IMR-90 (cell line): ENCODE data around the gene NSF. TPM values are rescaled to one million over a fixed set of nuclear protein-coding genes. Genes with fewer than 3 reads are reported as not detected.
A peak's percentile ranks its signal among the peaks of the same experiment; 100 is the strongest.
"Not testable (repeated sequence)": the region's sequence is repeated elsewhere in the genome, so short reads cannot be mapped to it uniquely, and the experiment has no call there.

Experiments used
- ATAC-seq: fragments of 200-7000 bp; cut with Tn5 transposase; 2 replicates; pipeline ENCODE4 v1.9.1; 2020; ENCODE audit warnings: low read depth, mild to moderate bottlenecking, moderate library complexity
- Bru-seq: library from RNA; stranded (reverse); fragments of 400-500 nt; gene quantifications from one replicate; lab custom pipeline; 2021; lab: Mats Ljungman, UMichigan
- BruChase-seq, 2 experiments: library from RNA; stranded (reverse); fragments of 400-500 nt; gene quantifications; one replicate each; lab custom pipeline; 2021; lab: Mats Ljungman, UMichigan
- BruUV-seq: library from RNA; stranded (reverse); fragments of 400-500 nt; replicated peaks from 2 replicates; lab custom pipeline; 2021; lab: Mats Ljungman, UMichigan
- CTCF ChIA-PET: fragments of 300-600 bp; formaldehyde crosslinking; extraction: SDS; loops from one replicate; lab custom pipeline; 2021; ENCODE audit warnings: antibody characterized with exemption; lab: Yijun Ruan, JAX
- POLR2A ChIA-PET: fragments of 300-600 bp; sonication (Branson Sonifier 250); formaldehyde crosslinking; loops from one replicate; lab custom pipeline; 2022; ENCODE audit warnings: antibody characterized with exemption; ENCODE audit not compliant: unreplicated experiment; lab: Charles Lee
- DNase-seq: peaks from one replicate; pipeline ENCODE4 v3.0.0; 2013
- H2AFZ ChIP-seq: replicated peaks from 2 replicates; pipeline ENCODE3; 2013; ENCODE audit warnings: low read length, mild to moderate bottlenecking; ENCODE audit not compliant: poor library complexity
- H2AK5ac ChIP-seq: 2 replicates; pipeline ENCODE4 v1.6.1; 2013; ENCODE audit warnings: low read depth, low read length, inconsistent platforms
- H2AK9ac ChIP-seq: replicated peaks from 2 replicates; pipeline ENCODE3; 2013; ENCODE audit warnings: mild to moderate bottlenecking, low read depth, low read length, moderate library complexity; ENCODE audit not compliant: poor library complexity
- H2BK120ac ChIP-seq: 2 replicates; pipeline ENCODE4 v1.6.1; 2013; ENCODE audit warnings: low read depth, low read length, inconsistent platforms
- H2BK15ac ChIP-seq: 3 replicates; pipeline ENCODE4 v1.6.1; 2013; ENCODE audit warnings: low read depth, low read length, inconsistent platforms
- H2BK20ac ChIP-seq: 2 replicates; pipeline ENCODE4 v1.6.1; 2013; ENCODE audit warnings: low read depth, mild to moderate bottlenecking, inconsistent platforms, low read length, moderate library complexity
- H2BK5ac ChIP-seq: 2 replicates; pipeline ENCODE4 v1.6.1; 2013; ENCODE audit warnings: mild to moderate bottlenecking, low read depth, low read length, inconsistent platforms; ENCODE audit not compliant: poor library complexity, severe bottlenecking
- H3K14ac ChIP-seq: replicated peaks from 2 replicates; pipeline ENCODE4 v1.6.1; 2013; ENCODE audit warnings: low read depth, low read length, inconsistent platforms
- H3K18ac ChIP-seq: 2 replicates; pipeline ENCODE4 v1.6.1; 2013; ENCODE audit warnings: low read depth, low read length, control low read depth
- H3K23ac ChIP-seq: 2 replicates; pipeline ENCODE4 v1.6.1; 2013; ENCODE audit warnings: low read depth, low read length, inconsistent platforms
- H3K27ac ChIP-seq: 2 replicates; pipeline ENCODE4 v1.5.1; 2013; ENCODE audit warnings: mild to moderate bottlenecking, control low read depth, low read length; ENCODE audit not compliant: insufficient read depth
- H3K27me3 ChIP-seq: 2 replicates; pipeline ENCODE4 v1.6.1; 2013; ENCODE audit warnings: low read length; ENCODE audit not compliant: control insufficient read depth, insufficient read depth
- H3K36me3 ChIP-seq: 2 replicates; pipeline ENCODE4 v1.6.1; 2013; ENCODE audit warnings: low read length, mixed read lengths; ENCODE audit not compliant: control insufficient read depth, insufficient read depth
- H3K4ac ChIP-seq: 2 replicates; pipeline ENCODE4 v1.6.1; 2013; ENCODE audit warnings: low read depth, low read length, inconsistent platforms
- H3K4me1 ChIP-seq: 2 replicates; pipeline ENCODE4 v1.6.1; 2013; ENCODE audit warnings: low read length, mixed read lengths; ENCODE audit not compliant: control insufficient read depth, insufficient read depth
- H3K4me2 ChIP-seq: 2 replicates; pipeline ENCODE4 v1.6.1; 2013; ENCODE audit warnings: low read depth, mild to moderate bottlenecking, control low read depth, low read length, moderate library complexity
- H3K4me3 ChIP-seq: 2 replicates; pipeline ENCODE4 v1.5.1; 2013; ENCODE audit warnings: low read depth, mild to moderate bottlenecking, control low read depth, low read length, moderate library complexity; ENCODE audit not compliant: insufficient read depth
- H3K56ac ChIP-seq: 2 replicates; pipeline ENCODE4 v1.6.1; 2013; ENCODE audit warnings: low read length, inconsistent platforms; ENCODE audit not compliant: insufficient read depth; ENCODE audit errors: extremely low read depth
- H3K79me1 ChIP-seq, 2 experiments: 2 replicates each; pipeline ENCODE4 v1.6.1; 2013; ENCODE audit warnings: low read length in 2 of 2, inconsistent platforms in 1 of 2, low read depth in 1 of 2
- H3K9ac ChIP-seq: 2 replicates; pipeline ENCODE4 v1.6.1; 2013; ENCODE audit warnings: low read depth, low read length, control low read depth
- H3K9me1 ChIP-seq: 2 replicates; pipeline ENCODE4 v1.6.1; 2013; ENCODE audit warnings: low read length, inconsistent platforms; ENCODE audit not compliant: insufficient read depth
- H3K9me3 ChIP-seq: 2 replicates; pipeline ENCODE4 v1.6.1; 2013; ENCODE audit warnings: low read length; ENCODE audit not compliant: control insufficient read depth, insufficient read depth
- H4K20me1 ChIP-seq: 2 replicates; pipeline ENCODE4 v1.6.1; 2013; ENCODE audit warnings: low read length, inconsistent platforms; ENCODE audit not compliant: insufficient read depth
- H4K5ac ChIP-seq: 2 replicates; pipeline ENCODE4 v1.6.1; 2013; ENCODE audit warnings: mild to moderate bottlenecking, low read depth, low read length, control low read depth
- H4K8ac ChIP-seq, 2 experiments: 2 replicates each; pipeline ENCODE4 v1.6.1; 2013; ENCODE audit warnings: low read depth in 2 of 2, low read length in 2 of 2, control low read depth in 1 of 2, inconsistent platforms in 1 of 2
- H4K91ac ChIP-seq: 2 replicates; pipeline ENCODE4 v1.6.1; 2013; ENCODE audit warnings: low read depth, low read length, inconsistent platforms; ENCODE audit not compliant: insufficient read depth
- WGBS, 2 experiments: methylation state at CpG; one replicate each; pipeline versions ENCODE4 v1.1.5 to v1.1.7; 2013; ENCODE audit warnings: missing lambda C conversion rate in 2 of 2; ENCODE audit not compliant: insufficient read length in 1 of 2; ENCODE audit errors: extremely low coverage in 2 of 2; 5-methylcytosine and 5-hydroxymethylcytosine counted together
- dilution Hi-C: fragments of 300-500 bp; cut with HindIII; formaldehyde crosslinking; loops from one replicate; pipeline ENCODE4 v1.14.3; 2018; ENCODE audit warnings: low sequenced_read_pairs; ENCODE audit not compliant: unreplicated experiment
- in situ Hi-C: fragments of 300-500 bp; cut with MboI; formaldehyde crosslinking; loops from 3 replicates; pipeline ENCODE4 v1.14.3; 2019; ENCODE audit warnings: low sequenced_read_pairs, inconsistent platforms, mixed read lengths
- intact Hi-C: fragments of 100-400 bp; cut with micrococcal nuclease; formaldehyde crosslinking; loops from 2 replicates; pipeline ENCODE4 v1.10.0; 2022
- long read RNA-seq: library from polyadenylated mRNA; unstranded; transcript quantifications from one replicate; pipeline ENCODE4 v2.0.0, GENCODE V29; 2021; ENCODE audit not compliant: unreplicated experiment
- polyA plus RNA-seq, 3 experiments: library from polyadenylated mRNA; depleted of rRNA; stranded (reverse); fragments of >200 nt; gene quantifications; 2 replicates each; pipeline ENCODE4 v1.2.3, GENCODE V29; 2012; ENCODE audit warnings: low replicate concordance in 1 of 3
- total RNA-seq: library from RNA; depleted of rRNA; stranded (reverse); fragments of >200 nt; gene quantifications from 2 replicates; pipeline ENCODE4 v1.2.3, GENCODE V29; 2012; rRNA removed

Gene NSF
- 94.7 and 110 TPM in 2 replicates for total RNA-seq
- 31.3 and 38.9 TPM in 2 replicates for polyA plus RNA-seq (2012; rRNA removed)
- 9.0 and 10.5 TPM in 2 replicates for polyA plus RNA-seq (2012; cell fraction: cytosol; rRNA removed)
- polyA plus RNA-seq (2012; cell fraction: nucleus; rRNA removed; ENCODE audit: low replicate concordance), result 4.2 and 29.8 TPM in 2 replicates
- percentile 64 among the genes with signal in this experiment for Bru-seq, nascent RNA
- BruChase-seq, experiment 1, labeled RNA remaining after a 6-hour chase, result percentile 59 among the genes with signal in this experiment
- BruChase-seq, experiment 2, labeled RNA remaining after a 2-hour chase, result percentile 55 among the genes with signal in this experiment
- long read RNA-seq, transcript NSF-206 (20 exons, 2,667 nt), result minor isoform, 9 of 146 reads
- long read RNA-seq, transcript NSF-201 (21 exons, 3,983 nt), result major isoform, 115 of 146 reads
- long read RNA-seq, partial matches to known transcripts, result 9 of 146 reads
- long read RNA-seq, other reads (novel, unspliced or antisense), result 13 of 146 reads

DNA sequence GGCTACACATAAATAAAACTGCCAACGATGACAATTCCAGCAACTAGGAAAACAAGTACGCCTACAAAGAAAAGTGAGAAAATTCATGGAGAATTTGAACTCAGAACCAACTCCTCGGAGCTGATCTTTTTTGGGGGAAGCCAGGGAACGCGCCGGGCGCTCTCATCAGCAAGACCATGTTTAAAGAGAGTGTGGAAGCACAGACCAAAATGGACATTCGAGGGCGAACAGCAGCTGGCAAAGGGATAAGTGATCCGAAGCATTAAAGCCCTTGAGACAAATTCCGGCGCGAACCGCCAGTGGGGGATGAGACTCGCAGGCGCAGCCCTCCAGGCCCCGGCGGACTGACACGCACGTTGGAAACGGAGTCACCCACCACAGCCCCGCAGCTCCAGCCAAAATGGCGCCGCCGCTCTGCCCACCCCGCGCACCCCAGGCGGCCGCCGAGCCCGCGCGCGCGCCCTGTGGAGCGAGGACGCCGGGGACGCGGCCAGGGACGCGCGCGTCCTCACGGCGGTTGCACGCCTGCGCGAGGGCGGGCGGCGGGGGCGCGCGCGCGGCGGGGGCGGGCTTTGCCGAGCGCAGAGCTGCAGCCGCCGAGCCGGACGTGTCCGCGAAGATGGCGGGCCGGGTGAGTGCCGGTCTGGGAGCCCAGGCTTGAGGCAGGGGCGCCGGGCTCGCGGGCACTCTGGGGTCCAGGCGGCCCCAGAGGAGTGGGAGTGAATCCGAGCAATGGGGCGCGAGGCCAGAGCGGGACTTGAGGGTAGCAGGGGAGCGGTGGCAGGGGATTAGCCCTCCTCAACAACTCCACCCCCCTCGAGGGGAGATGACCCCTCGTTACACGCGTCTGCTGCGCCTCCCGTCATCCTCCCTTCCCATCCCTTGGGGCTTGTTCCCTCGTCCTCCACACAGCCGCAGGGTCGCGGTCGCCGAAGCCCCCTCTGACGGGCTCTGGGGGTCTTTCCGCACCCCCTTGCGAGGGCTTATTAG is at the start of gene NSF:
NSF (plus strand) TSS at position 513 of the 990 bp plus-strand sequence; CDS start at position 620, 107 bp downstream.
- H3K4ac ChIP-seq, H4K8ac ChIP-seq, CTCF ChIA-PET, H3K56ac ChIP-seq, H3K9ac ChIP-seq, H3K4me2 ChIP-seq, BruUV-seq, H2AFZ ChIP-seq, dilution Hi-C loops, H2BK5ac ChIP-seq, POLR2A ChIA-PET, intact Hi-C loops, H2AK9ac ChIP-seq, H4K91ac ChIP-seq, H2BK20ac ChIP-seq, H3K27ac ChIP-seq, H3K79me1 ChIP-seq, H3K4me1 ChIP-seq, in situ Hi-C loops, H2AK5ac ChIP-seq, H3K23ac ChIP-seq, H3K14ac ChIP-seq, H2BK15ac ChIP-seq, H3K4me3 ChIP-seq, H2BK120ac ChIP-seq, H3K9me1 ChIP-seq, H4K5ac ChIP-seq, H3K18ac ChIP-seq, H3K36me3 ChIP-seq, H3K9me3 ChIP-seq, H4K20me1 ChIP-seq, DNase-seq, H3K27me3 ChIP-seq: not testable (repeated sequence)
- peak; percentile 95 for ATAC-seq
- WGBS, 2 experiments, result no CpG with 5 or more reads among the region's 95 CpGs

DNA sequence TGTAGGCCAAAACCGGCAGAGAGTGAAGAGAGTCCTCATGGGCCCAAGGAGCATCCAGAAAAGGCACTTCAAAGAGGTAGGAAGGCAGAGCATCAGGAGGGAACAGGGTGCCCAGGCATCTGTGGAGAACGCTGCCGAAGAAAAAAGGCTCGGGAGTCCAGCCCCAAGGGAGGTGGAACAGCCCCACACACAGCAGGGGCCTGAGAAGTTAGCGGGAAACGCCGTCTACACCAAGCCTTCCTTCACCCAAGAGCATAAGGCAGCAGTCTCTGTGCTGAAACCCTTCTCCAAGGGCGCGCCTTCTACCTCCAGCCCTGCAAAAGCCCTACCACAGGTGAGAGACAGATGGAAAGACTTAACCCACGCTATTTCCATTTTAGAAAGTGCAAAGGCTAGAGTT is 41.9 kb upstream of the NSF start:
- H2BK20ac ChIP-seq, H2AK9ac ChIP-seq, H3K4me1 ChIP-seq, POLR2A ChIA-PET, H3K14ac ChIP-seq, H3K79me1 ChIP-seq, H3K4me2 ChIP-seq, H3K9me3 ChIP-seq, H3K27me3 ChIP-seq, H3K27ac ChIP-seq, H4K5ac ChIP-seq, H3K4me3 ChIP-seq, H2AK5ac ChIP-seq, H3K18ac ChIP-seq, intact Hi-C loops, H3K36me3 ChIP-seq, H3K23ac ChIP-seq, H2BK5ac ChIP-seq, H3K9ac ChIP-seq, BruUV-seq, dilution Hi-C loops, H4K91ac ChIP-seq, H4K8ac ChIP-seq, H2BK120ac ChIP-seq, ATAC-seq, H3K56ac ChIP-seq, H2AFZ ChIP-seq, H2BK15ac ChIP-seq, CTCF ChIA-PET, H4K20me1 ChIP-seq, H3K4ac ChIP-seq, DNase-seq, in situ Hi-C loops, H3K9me1 ChIP-seq: not testable (repeated sequence)
- WGBS, 2 experiments, result no CpG with 5 or more reads among the region's 10 CpGs
